ENCODE measurements around the gene SLC47A2. TPM values are rescaled to one million over a fixed set of nuclear protein-coding genes. Genes with fewer than 3 reads are reported as not detected.
"Not testable (repeated sequence)": the region's sequence is repeated elsewhere in the genome, so short reads cannot be mapped to it uniquely, and the experiment has no call there.

The SLC47A2 gene
- total RNA-seq, 2 donors from 2014 or later = not detected

DNA sequence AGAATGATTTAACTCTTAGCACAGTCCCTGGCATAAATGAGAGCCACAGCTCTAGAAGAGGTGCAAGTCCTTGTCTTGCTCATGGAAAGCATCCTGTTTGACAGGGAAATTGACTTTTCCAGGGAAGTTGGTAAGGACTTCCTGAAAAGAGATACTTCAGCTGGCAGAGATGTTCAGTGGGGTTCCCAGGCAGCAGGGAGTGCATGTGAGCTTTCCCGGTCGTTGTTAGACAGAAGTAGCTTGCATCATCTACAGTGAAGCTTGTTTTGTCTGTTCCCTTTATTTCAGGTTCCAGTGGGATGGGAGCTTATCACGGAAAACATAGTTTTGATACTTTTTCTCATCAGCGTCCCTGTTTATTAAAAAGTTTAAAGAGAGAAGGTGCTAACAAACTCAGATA, 45.0 kb downstream of the SLC47A2 start:
- Mint-ChIP-seq H3K4me3 (no peak overlapping the region), H3K27ac (no peak overlapping the region), H3K27me3 (no peaks in the 10 kb centered on the region), H3K4me1 (no peaks in the 10 kb centered on the region), H3K36me3 (ENCODE audit: low read depth) (peaks cover 11% of the 10 kb centered on the region)
- no peaks in the 10 kb centered on the region for H3K9me3 ChIP-seq (ENCODE audit: control insufficient read depth, low read length, poor library complexity, severe bottlenecking)
- DNase-seq = no peak
- ATAC-seq = no peak

DNA sequence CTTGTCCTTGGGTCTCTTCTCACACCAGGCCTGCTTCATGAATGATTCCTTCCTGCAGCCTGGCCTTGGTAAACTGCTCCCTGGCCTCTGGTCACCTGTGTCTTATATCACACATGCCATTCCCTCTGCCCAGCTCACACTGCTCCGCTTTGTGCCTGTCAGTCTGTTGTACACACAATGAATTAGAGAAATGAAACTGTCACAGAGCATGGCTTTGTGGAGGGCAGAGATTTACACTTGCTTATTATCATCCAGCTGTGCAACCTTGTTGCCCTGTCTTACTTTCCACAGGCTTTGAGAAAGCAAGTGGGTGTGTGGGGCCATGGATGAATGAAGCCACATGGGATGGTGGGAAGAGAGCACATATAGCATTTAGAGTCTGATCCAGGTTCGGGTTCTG, 45.5 kb downstream of the SLC47A2 start:
- H3K27me3 Mint-ChIP-seq = no peaks in the 10 kb centered on the region
- no peaks in the 10 kb centered on the region for H3K4me1 Mint-ChIP-seq
- no peak for ATAC-seq
- H3K36me3 Mint-ChIP-seq (ENCODE audit: low read depth) = peaks cover 11% of the 10 kb centered on the region
- no peak overlapping the region for H3K4me3 Mint-ChIP-seq
- DNase-seq = no peak
- no peaks in the 10 kb centered on the region for H3K9me3 ChIP-seq (ENCODE audit: control insufficient read depth, low read length, poor library complexity, severe bottlenecking)
- no peak overlapping the region for H3K27ac Mint-ChIP-seq

- not testable (repeated sequence) for H3K27me3 Mint-ChIP-seq; H3K4me3 Mint-ChIP-seq; H3K4me1 Mint-ChIP-seq; ATAC-seq; H3K9me3 ChIP-seq (ENCODE audit: control insufficient read depth, low read length, poor library complexity, severe bottlenecking); H3K27ac Mint-ChIP-seq; H3K36me3 Mint-ChIP-seq (ENCODE audit: low read depth); DNase-seq
Observed at GRCh38 chr17:19669680-19670079, 46.7 kb downstream of the SLC47A2 start.

- Mint-ChIP-seq H3K4me1 (no peaks in the 10 kb centered on the region), H3K4me3 (no peak overlapping the region), H3K27me3 (no peaks in the 10 kb centered on the region), H3K36me3 (ENCODE audit: low read depth) (peaks cover 5% of the 10 kb centered on the region), H3K27ac (no peak overlapping the region)
- H3K9me3 ChIP-seq (ENCODE audit: control insufficient read depth, low read length, poor library complexity, severe bottlenecking) = no peaks in the 10 kb centered on the region
- ATAC-seq = no peak
- no peak for DNase-seq
Observed at GRCh38 chr17:19664821-19665181, 51.6 kb downstream of the SLC47A2 start.

DNA sequence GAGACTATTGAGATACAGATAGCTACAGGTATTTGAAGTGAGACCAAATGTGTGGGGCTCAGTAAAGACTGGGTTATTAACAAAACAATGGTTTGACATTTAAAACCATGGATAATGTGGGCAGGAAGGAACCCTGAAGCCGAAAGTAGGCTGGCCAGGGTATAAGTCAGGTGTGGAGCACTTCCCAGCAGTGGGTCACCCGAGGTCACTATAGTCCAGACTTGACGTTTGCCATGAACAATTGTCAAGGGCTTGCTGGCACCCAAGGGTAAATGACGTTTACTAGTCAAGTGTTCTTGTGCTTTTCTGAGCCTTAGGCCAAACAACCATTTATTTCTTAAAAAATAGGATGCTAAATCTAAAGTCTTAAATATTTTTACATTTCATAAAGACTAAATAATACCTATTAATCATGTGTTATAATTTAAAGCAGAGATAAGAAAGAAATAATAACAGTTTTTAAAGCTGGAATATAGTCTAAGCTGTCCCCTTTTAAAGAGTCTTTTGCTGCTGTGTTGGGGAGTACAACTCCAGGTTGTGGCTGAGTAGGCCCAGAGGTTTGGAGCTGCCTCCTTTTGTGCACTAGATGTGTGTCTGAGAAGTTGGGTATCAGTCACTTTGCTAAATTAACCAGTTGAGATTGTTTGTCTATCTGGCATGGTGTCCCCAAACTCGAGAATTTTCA, 52.1 kb downstream of the SLC47A2 start:
- peaks cover 5% of the 10 kb centered on the region for H3K36me3 Mint-ChIP-seq (ENCODE audit: low read depth)
- H3K4me1 Mint-ChIP-seq = no peaks in the 10 kb centered on the region

DNA sequence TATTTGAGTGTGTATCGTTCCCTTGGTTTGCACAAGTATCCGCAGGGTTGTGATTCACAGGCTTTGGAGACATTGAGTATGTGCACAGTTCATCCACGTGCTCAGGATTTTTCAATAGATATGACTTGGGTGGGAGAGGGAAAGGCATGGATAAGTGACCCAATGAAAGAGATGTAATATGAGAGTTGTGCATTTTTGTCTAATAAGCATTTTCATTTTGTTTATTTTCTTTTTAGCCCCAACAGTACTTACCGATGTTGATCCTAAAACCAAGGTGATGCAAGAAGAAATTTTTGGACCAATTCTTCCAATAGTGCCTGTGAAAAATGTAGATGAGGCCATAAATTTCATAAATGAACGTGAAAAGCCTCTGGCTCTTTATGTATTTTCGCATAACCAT, 53.3 kb downstream of the SLC47A2 start:
- ATAC-seq (no peak), DNase-seq (no peak)
- H3K27ac Mint-ChIP-seq = no peak overlapping the region
- no peaks in the 10 kb centered on the region for H3K4me1 Mint-ChIP-seq
- H3K36me3 Mint-ChIP-seq (ENCODE audit: low read depth) = peaks cover 5% of the 10 kb centered on the region
- H3K9me3 ChIP-seq (ENCODE audit: control insufficient read depth, low read length, poor library complexity, severe bottlenecking) = no peaks in the 10 kb centered on the region
- H3K4me3 Mint-ChIP-seq = no peak overlapping the region
- no peaks in the 10 kb centered on the region for H3K27me3 Mint-ChIP-seq

More for the DNA sequence above, 52.1 kb downstream of the SLC47A2 start:
- H3K4me3 Mint-ChIP-seq = no peak overlapping the region
- ATAC-seq (no peak), DNase-seq (no peak)
- H3K27me3 Mint-ChIP-seq = no peaks in the 10 kb centered on the region
- no peak overlapping the region for H3K27ac Mint-ChIP-seq
- H3K9me3 ChIP-seq (ENCODE audit: control insufficient read depth, low read length, poor library complexity, severe bottlenecking) = no peaks in the 10 kb centered on the region

DNA sequence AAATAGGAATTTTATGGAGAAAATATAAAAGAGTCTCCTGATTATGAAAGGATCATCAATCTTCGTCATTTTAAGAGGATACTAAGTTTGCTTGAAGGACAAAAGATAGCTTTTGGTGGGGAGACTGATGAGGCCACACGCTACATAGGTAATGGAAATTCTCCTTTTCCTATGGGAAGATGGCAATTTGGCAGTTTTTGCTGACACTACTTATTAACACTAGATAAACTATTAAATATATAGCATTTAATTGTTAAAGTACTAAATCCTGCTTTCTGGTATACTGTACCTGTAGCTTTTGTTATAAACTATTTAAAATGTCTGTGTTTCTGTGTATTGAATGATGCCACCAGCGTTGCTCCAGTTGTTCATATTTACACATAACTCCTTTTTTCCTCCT, 55.3 kb downstream of the SLC47A2 start:
- ATAC-seq (no peak), DNase-seq (no peak)
- no peaks in the 10 kb centered on the region for H3K9me3 ChIP-seq (ENCODE audit: control insufficient read depth, low read length, poor library complexity, severe bottlenecking)
- Mint-ChIP-seq H3K27me3 (no peaks in the 10 kb centered on the region), H3K27ac (no peak overlapping the region), H3K36me3 (ENCODE audit: low read depth) (peaks cover 7% of the 10 kb centered on the region), H3K4me3 (no peak overlapping the region), H3K4me1 (peaks cover 2% of the 10 kb centered on the region)

DNA sequence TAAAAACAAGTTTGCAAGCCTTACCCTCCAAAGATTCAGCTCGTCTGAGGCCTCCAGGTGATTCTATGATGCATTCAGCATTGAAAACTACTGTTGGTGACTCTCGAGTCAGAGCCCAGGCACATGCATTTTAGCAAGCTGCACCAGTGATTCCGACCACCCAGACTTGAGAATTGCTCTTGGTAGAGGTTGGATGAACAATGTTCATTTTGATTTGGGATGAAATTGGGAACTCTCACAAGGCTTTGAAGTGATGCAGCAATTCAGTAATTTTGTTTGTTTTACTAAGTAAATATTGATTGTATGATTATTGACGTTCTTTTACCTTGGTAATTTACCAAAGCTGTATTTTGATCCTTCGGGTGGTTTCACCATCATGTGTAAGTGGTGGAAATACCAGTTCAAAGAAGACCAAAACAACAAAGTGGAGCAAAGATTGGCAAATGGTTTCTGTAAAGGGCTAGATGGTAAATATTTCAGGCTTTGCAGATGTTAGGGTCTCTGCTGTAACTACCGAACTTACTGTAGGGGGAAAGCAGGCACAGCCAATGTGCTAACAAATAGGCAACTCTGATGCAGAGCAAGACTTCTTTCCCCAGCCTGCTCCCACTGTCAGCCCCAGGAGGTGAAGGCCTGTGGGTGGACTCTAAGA, 56.0 kb downstream of the SLC47A2 start:
- H3K9me3 ChIP-seq (ENCODE audit: control insufficient read depth, low read length, poor library complexity, severe bottlenecking) = no peaks in the 10 kb centered on the region
- Mint-ChIP-seq H3K4me1 (peaks cover 4% of the 10 kb centered on the region), H3K36me3 (ENCODE audit: low read depth) (peaks cover 8% of the 10 kb centered on the region), H3K4me3 (no peak overlapping the region), H3K27ac (no peak overlapping the region), H3K27me3 (no peaks in the 10 kb centered on the region)
- ATAC-seq = no peak
- no peak for DNase-seq

GRCh38 chr17:19659366-19660177, 56.8 kb downstream of the SLC47A2 start:
- no peaks in the 10 kb centered on the region for H3K9me3 ChIP-seq (ENCODE audit: control insufficient read depth, low read length, poor library complexity, severe bottlenecking)
- no peak for ATAC-seq
- Mint-ChIP-seq H3K27ac (peak overlapping the region; percentile 16), H3K27me3 (no peaks in the 10 kb centered on the region), H3K4me1 (peaks cover 4% of the 10 kb centered on the region), H3K36me3 (ENCODE audit: low read depth) (peaks cover 8% of the 10 kb centered on the region), H3K4me3 (no peak overlapping the region)
- DNase-seq = no peak

- no peak for DNase-seq
- Mint-ChIP-seq H3K36me3 (ENCODE audit: low read depth) (peaks cover 5% of the 10 kb centered on the region), H3K4me3 (no peak overlapping the region), H3K27ac (no peak overlapping the region), H3K27me3 (no peaks in the 10 kb centered on the region), H3K4me1 (peaks cover 5% of the 10 kb centered on the region)
- no peak for ATAC-seq
- no peaks in the 10 kb centered on the region for H3K9me3 ChIP-seq (ENCODE audit: control insufficient read depth, low read length, poor library complexity, severe bottlenecking)
Observed at GRCh38 chr17:19656851-19657581, 59.4 kb downstream of the SLC47A2 start.

DNA sequence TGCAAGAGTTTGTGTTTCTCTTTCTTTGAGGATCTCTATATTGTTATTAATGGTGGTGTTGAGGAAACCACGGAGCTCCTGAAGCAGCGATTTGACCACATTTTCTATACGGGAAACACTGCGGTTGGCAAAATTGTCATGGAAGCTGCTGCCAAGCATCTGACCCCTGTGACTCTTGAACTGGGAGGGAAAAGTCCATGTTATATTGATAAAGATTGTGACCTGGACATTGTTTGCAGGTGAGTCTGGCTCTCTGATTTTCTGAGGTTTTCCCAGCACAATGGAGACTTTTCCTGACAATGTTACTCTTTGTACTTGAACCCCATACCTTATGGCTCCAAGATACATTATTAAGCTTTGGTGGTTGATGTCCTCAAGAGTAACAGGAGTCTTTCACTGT, 60.0 kb downstream of the SLC47A2 start:
- H3K27me3 Mint-ChIP-seq = no peaks in the 10 kb centered on the region
- ATAC-seq = no peak
- DNase-seq = no peak
- no peaks in the 10 kb centered on the region for H3K9me3 ChIP-seq (ENCODE audit: control insufficient read depth, low read length, poor library complexity, severe bottlenecking)
- H3K4me3 Mint-ChIP-seq = no peak overlapping the region
- H3K4me1 Mint-ChIP-seq = peaks cover 10% of the 10 kb centered on the region
- peaks cover 7% of the 10 kb centered on the region for H3K36me3 Mint-ChIP-seq (ENCODE audit: low read depth)
- H3K27ac Mint-ChIP-seq = no peak overlapping the region

- H3K4me3 Mint-ChIP-seq = no peak overlapping the region
- H3K9me3 ChIP-seq (ENCODE audit: control insufficient read depth, low read length, poor library complexity, severe bottlenecking) = no peaks in the 10 kb centered on the region
- no peak overlapping the region for H3K27ac Mint-ChIP-seq
- peaks cover 11% of the 10 kb centered on the region for H3K4me1 Mint-ChIP-seq
- ATAC-seq (no peak), DNase-seq (no peak)
- peaks cover 7% of the 10 kb centered on the region for H3K36me3 Mint-ChIP-seq (ENCODE audit: low read depth)
- H3K27me3 Mint-ChIP-seq = no peaks in the 10 kb centered on the region
Observed at GRCh38 chr17:19654896-19655295, 61.5 kb downstream of the SLC47A2 start.

GRCh38 chr17:19654342-19654886, 62.0 kb downstream of the SLC47A2 start:
- no peak overlapping the region for H3K4me3 Mint-ChIP-seq
- no peaks in the 10 kb centered on the region for H3K27me3 Mint-ChIP-seq
- no peak for ATAC-seq
- no peaks in the 10 kb centered on the region for H3K9me3 ChIP-seq (ENCODE audit: control insufficient read depth, low read length, poor library complexity, severe bottlenecking)
- peaks cover 7% of the 10 kb centered on the region for H3K36me3 Mint-ChIP-seq (ENCODE audit: low read depth)
- DNase-seq = no peak
- H3K4me1 Mint-ChIP-seq = peaks cover 15% of the 10 kb centered on the region
- H3K27ac Mint-ChIP-seq = no peak overlapping the region
